Natural killer cell (primary cell): ENCODE data around the gene IL1RL1. TPM values are rescaled to one million over a fixed set of nuclear protein-coding genes. Genes with fewer than 3 reads are reported as not detected.

Experiments used
- ATAC-seq, 3 donors: fragments of 150-1000 bp in 2 of 3; fragments of 200-7000 bp in 1 of 3; cut with Tn5 transposase; 1 replicate in 1 of 3; 2 replicates in 2 of 3; pipeline ENCODE4 v1.10.0; 2021; ENCODE audit warnings: mild to moderate bottlenecking in 2 of 3, moderate library complexity in 2 of 3
- DNase-seq, 2 donors: peaks; one replicate each; pipeline versions ENCODE4 v3.0.0 to v3.0.0-alpha.2; 2013 to 2021; ENCODE audit warnings: mixed read lengths in 1 of 2
- H3K27ac ChIP-seq: one replicate; pipeline ENCODE4 v1.5.1; 2013; ENCODE audit warnings: mild to moderate bottlenecking, low read length
- H3K27me3 ChIP-seq: one replicate; pipeline ENCODE4 v1.6.1; 2013; ENCODE audit warnings: low read length; ENCODE audit not compliant: control insufficient read depth, insufficient read depth
- H3K36me3 ChIP-seq: one replicate; pipeline ENCODE4 v1.6.1; 2013; ENCODE audit warnings: low read length; ENCODE audit not compliant: control insufficient read depth, insufficient read depth
- H3K4me1 ChIP-seq: one replicate; pipeline ENCODE4 v1.6.1; 2013; ENCODE audit warnings: low read length; ENCODE audit not compliant: control insufficient read depth, insufficient read depth
- H3K4me3 ChIP-seq: one replicate; pipeline ENCODE4 v1.5.1; 2013; ENCODE audit warnings: low read length
- H3K9me3 ChIP-seq: one replicate; pipeline ENCODE4 v1.6.1; 2013; ENCODE audit warnings: low read length; ENCODE audit not compliant: control insufficient read depth, insufficient read depth
- H3K27ac Mint-ChIP-seq, 2 donors: one replicate each; pipeline ENCODE4 v1.8.0; 2022; ENCODE audit warnings: mild to moderate bottlenecking in 2 of 2, mixed read lengths in 2 of 2, moderate library complexity in 1 of 2
- H3K27me3 Mint-ChIP-seq, 2 donors: one replicate each; pipeline ENCODE4 v1.8.0; 2022; ENCODE audit warnings: low read depth in 2 of 2, mixed read lengths in 2 of 2
- H3K36me3 Mint-ChIP-seq: one replicate; pipeline ENCODE4 v1.8.0; 2022; ENCODE audit warnings: mixed read lengths
- H3K4me1 Mint-ChIP-seq, 2 donors: one replicate each; pipeline ENCODE4 v1.8.0; 2022; ENCODE audit warnings: mixed read lengths in 2 of 2
- H3K4me3 Mint-ChIP-seq: one replicate; pipeline ENCODE4 v1.8.0; 2022; ENCODE audit warnings: mild to moderate bottlenecking, moderate library complexity, mixed read lengths
- H3K9me3 Mint-ChIP-seq, 2 donors: one replicate each; pipeline ENCODE4 v1.8.0; 2022; ENCODE audit warnings: mixed read lengths in 2 of 2
- CTCF ChIP-seq: fragments of 200-600 bp; IDR thresholded peaks from one replicate; pipeline ENCODE4 v1.8.0; 2022; ENCODE audit warnings: antibody characterized with exemption
- WGBS: methylation state at CpG from one replicate; pipeline ENCODE4 v1.1.7; 2013; ENCODE audit warnings: missing lambda C conversion rate; ENCODE audit not compliant: insufficient coverage; 5-methylcytosine and 5-hydroxymethylcytosine counted together
- intact Hi-C: fragments of 100-400 bp; cut with micrococcal nuclease; formaldehyde crosslinking; loops from one replicate; pipeline ENCODE4 v1.14.2; 2022
- total RNA-seq, 4 donors: library from RNA; stranded (reverse); fragments of 120-200 nt in 1 of 4; gene quantifications; one replicate each; pipeline versions ENCODE4 v1.2.3 to v1.2.4, GENCODE V29; 2013 to 2022

The IL1RL1 gene
- total RNA-seq, 3 donors from 2014 or later (not counting 1 experiment from before 2014, with no cell fraction given) = 0.49 to 68.1 (median 2.2) TPM

DNA sequence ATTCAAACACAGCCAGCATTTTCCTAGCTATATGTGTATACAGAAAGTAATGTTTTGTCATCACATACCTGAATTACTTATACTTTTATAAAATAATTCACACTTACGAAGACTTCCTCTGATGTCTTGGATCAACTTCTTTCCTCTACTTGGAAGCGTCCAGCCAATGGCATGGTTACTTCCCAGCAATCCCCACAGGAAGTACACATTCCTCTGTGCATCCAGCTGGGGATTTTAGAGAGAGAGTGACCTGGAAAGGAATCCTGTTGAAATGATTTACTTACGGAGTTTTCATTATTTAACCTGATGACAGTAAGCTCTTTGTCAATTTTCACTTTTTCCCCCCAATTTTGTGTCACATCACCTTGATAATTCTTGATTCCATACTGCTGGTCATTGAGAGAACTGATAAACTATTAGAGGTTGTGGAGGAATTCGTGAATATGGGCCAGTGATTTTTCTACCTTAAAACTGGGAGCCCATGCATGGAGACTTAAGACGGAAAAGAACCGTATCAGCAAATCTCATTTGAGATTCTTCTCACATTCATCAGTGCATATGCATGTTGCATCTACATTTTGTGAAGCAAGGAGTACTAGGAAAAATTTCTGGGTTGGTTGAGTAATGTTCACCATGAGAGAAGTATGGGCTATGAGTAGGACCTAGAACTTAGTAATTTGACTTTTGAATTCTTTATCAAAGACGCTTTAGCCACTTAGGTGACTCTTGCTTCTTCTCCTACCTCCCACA lies 35.2 kb downstream of the IL1RL1 start:
- no peaks in the 10 kb centered on the region for H3K36me3 Mint-ChIP-seq
- H3K27me3 ChIP-seq = no peaks in the 10 kb centered on the region
- ATAC-seq (no peak), DNase-seq (no peak)
- H3K4me3 Mint-ChIP-seq = no peak overlapping the region
- H3K27ac Mint-ChIP-seq = no peak overlapping the region
- H3K4me1 Mint-ChIP-seq = no peaks in the 10 kb centered on the region
- H3K27me3 Mint-ChIP-seq = peaks cover 0 to 3% of the 10 kb centered on the region in 2 donors
- H3K36me3 ChIP-seq = no peaks in the 10 kb centered on the region
- no peaks in the 10 kb centered on the region for H3K4me1 ChIP-seq
- no peaks in the 10 kb centered on the region for H3K9me3 ChIP-seq
- 96% methylated on average over 7 of the region's 7 CpGs for WGBS
- TF ChIP-seq CTCF = no peak
- H3K27ac ChIP-seq = no peak overlapping the region
- H3K4me3 ChIP-seq = no peak overlapping the region
- intact Hi-C loops = no loop called here
- H3K9me3 Mint-ChIP-seq = no peaks in the 10 kb centered on the region

DNA sequence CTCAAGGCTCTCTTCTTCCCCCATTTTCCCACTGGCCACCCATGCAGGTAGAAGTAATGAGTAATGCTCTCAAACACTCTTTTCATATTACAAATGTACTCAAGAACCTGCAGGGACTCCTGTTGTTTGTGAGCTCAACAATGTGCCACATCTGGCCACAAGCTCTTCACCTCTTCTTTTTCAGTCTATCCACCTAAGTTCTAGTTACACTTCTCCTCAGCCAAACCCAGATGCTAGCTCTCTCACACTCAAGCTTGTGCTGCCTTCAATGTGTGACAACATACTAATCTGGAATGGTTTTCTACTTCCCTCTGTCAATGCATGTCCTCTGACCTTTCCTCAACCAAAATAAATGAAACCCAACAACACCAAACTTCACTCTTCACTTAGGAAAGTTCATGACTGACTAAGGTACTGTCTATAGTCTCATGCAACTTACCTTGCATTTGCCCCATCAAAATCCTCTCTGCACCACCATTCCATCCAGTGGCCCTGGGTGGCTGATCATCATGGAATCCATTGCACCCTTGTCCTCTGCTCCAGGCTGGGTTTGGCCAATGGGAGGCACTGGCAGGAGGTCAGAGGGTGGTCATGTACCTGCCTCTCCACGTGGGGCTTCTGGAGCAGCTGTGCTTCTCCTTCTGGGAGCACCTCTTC lies 38.9 kb downstream of the IL1RL1 start:
- H3K27ac ChIP-seq = no peak overlapping the region
- no peaks in the 10 kb centered on the region for H3K36me3 Mint-ChIP-seq
- peaks cover 0 to 5% of the 10 kb centered on the region in 2 donors for H3K4me1 Mint-ChIP-seq
- H3K27me3 Mint-ChIP-seq = peaks cover 0 to 3% of the 10 kb centered on the region in 2 donors
- intact Hi-C loops = no loop called here
- H3K9me3 ChIP-seq = no peaks in the 10 kb centered on the region
- ATAC-seq (peak in 1 of 3 donors; percentile 35), DNase-seq (no peak)
- no peak for TF ChIP-seq CTCF
- no peaks in the 10 kb centered on the region for H3K27me3 ChIP-seq
- H3K9me3 Mint-ChIP-seq = no peaks in the 10 kb centered on the region
- no peaks in the 10 kb centered on the region for H3K36me3 ChIP-seq
- no peak overlapping the region for H3K4me3 ChIP-seq
- 88% methylated on average over 1 of the region's 1 CpG for WGBS
- no peak overlapping the region for H3K27ac Mint-ChIP-seq
- H3K4me3 Mint-ChIP-seq = no peak overlapping the region
- H3K4me1 ChIP-seq = peaks cover under 1% of the 10 kb centered on the region

- peaks cover 31% of the 10 kb centered on the region for H3K4me1 ChIP-seq
- H3K36me3 ChIP-seq = no peaks in the 10 kb centered on the region
- ATAC-seq (peak; percentile 86 to 94 (median 92)), DNase-seq (peak; percentile 75 to 86)
- Mint-ChIP-seq H3K9me3 (no peaks in the 10 kb centered on the region), H3K27ac (peak within 1 kb of the TSS; percentile 90 to 97), H3K4me1 (peaks cover 40 to 48% of the 10 kb centered on the region in 2 donors), H3K27me3 (no peaks in the 10 kb centered on the region), H3K36me3 (no peaks in the 10 kb centered on the region), H3K4me3 (peak within 1 kb of the TSS; percentile 99)
- peak within 1 kb of the TSS; percentile 98 for H3K4me3 ChIP-seq
- intact Hi-C loops = loop anchor here (1.0 to 5.0 kb wide), 5 partner anchors 9 to 528 kb away; no protein-coding TSS in a partner anchor
- no peaks in the 10 kb centered on the region for H3K9me3 ChIP-seq
- no peaks in the 10 kb centered on the region for H3K27me3 ChIP-seq
- WGBS = under 1% methylated on average over 68 of the region's 69 CpGs
- peak; percentile 91 for TF ChIP-seq CTCF
- H3K27ac ChIP-seq = peak within 1 kb of the TSS; percentile 94
Observed at GRCh38 chr2:102355526-102356380, 44.4 kb downstream of the IL1RL1 start, which contains the start of gene IL18R1. TSS of gene IL18R1 (plus strand) at chr2:102355796. CDS start at chr2:102362661, 6,865 bp downstream.
